ENCODE data around the gene MPLKIP.
"Not testable (repeated sequence)": the region's sequence is repeated elsewhere in the genome, so short reads cannot be mapped to it uniquely, and the experiment has no call there.

MPLKIP gene

GRCh38 chr7:40139891-40140290 is 5.5 kb upstream of the MPLKIP start:
- not testable (repeated sequence) for DNase-seq
- WGBS (ENCODE audit: extremely low coverage, insufficient coverage, low lambda C conversion rate) = no CpG with 5 or more reads among the region's 13 CpGs

GRCh38 chr7:40138973-40139372 is 4.6 kb upstream of the MPLKIP start:
- Histone ChIP-seq H3K36me3 (ENCODE audit: control insufficient read depth, insufficient read depth, low read length) (no peaks in the 10 kb centered on the region), H2AK5ac (ENCODE audit: low read length) (no peak overlapping the region), H3K9ac (ENCODE audit: low read length) (no peak overlapping the region), H2BK120ac (ENCODE audit: low read depth, low read length) (no peak overlapping the region), H3K56ac (ENCODE audit: low read length) (no peak overlapping the region), H3K79me1 (ENCODE audit: low read length) (no peaks in the 10 kb centered on the region), H4K8ac (ENCODE audit: low read depth, low read length) (no peak overlapping the region), H4K5ac (ENCODE audit: low read length) (no peak overlapping the region), H3K18ac (ENCODE audit: low read length) (no peak overlapping the region), H2BK5ac (ENCODE audit: low read length) (no peak overlapping the region), H3K4me2 (ENCODE audit: low read length) (no peak overlapping the region), H3K4ac (ENCODE audit: low read depth, low read length) (no peak overlapping the region), H3K23ac (ENCODE audit: low read length) (no peak overlapping the region), H3K27ac (ENCODE audit: low read depth, low read length) (no peak overlapping the region), H3K4me1 (ENCODE audit: control insufficient read depth, low read depth, low read length) (no peaks in the 10 kb centered on the region), H3K79me2 (ENCODE audit: control insufficient read depth, insufficient read depth, low read length) (peaks cover 2% of the 10 kb centered on the region), H3K27me3 (ENCODE audit: insufficient read depth, low read length, poor library complexity) (no peaks in the 10 kb centered on the region), H2BK15ac (replicated peaks; ENCODE audit: low read depth) (no peak overlapping the region), H3K4me3 (ENCODE audit: low read length) (no peak overlapping the region)
- no CpG with 5 or more reads among the region's 5 CpGs for WGBS (ENCODE audit: extremely low coverage, insufficient coverage, low lambda C conversion rate)
- no peak for DNase-seq

More at GRCh38 chr7:40139891-40140290, 5.5 kb upstream of the MPLKIP start:
- not testable (repeated sequence) for H3K79me1 ChIP-seq (ENCODE audit: low read length); H3K4me1 ChIP-seq (ENCODE audit: control insufficient read depth, low read depth, low read length); H3K4ac ChIP-seq (ENCODE audit: low read depth, low read length); H3K79me2 ChIP-seq (ENCODE audit: control insufficient read depth, insufficient read depth, low read length); H3K18ac ChIP-seq (ENCODE audit: low read length); H3K27ac ChIP-seq (ENCODE audit: low read depth, low read length); H2BK5ac ChIP-seq (ENCODE audit: low read length); H3K23ac ChIP-seq (ENCODE audit: low read length); H2BK120ac ChIP-seq (ENCODE audit: low read depth, low read length); H3K4me3 ChIP-seq (ENCODE audit: low read length); H4K8ac ChIP-seq (ENCODE audit: low read depth, low read length); H3K9ac ChIP-seq (ENCODE audit: low read length); H3K36me3 ChIP-seq (ENCODE audit: control insufficient read depth, insufficient read depth, low read length); H2BK15ac ChIP-seq (replicated peaks; ENCODE audit: low read depth); H3K4me2 ChIP-seq (ENCODE audit: low read length); H2AK5ac ChIP-seq (ENCODE audit: low read length); H3K27me3 ChIP-seq (ENCODE audit: insufficient read depth, low read length, poor library complexity); H3K56ac ChIP-seq (ENCODE audit: low read length); H4K5ac ChIP-seq (ENCODE audit: low read length)

- Histone ChIP-seq H3K18ac (ENCODE audit: low read length) (no peak overlapping the region), H2BK120ac (ENCODE audit: low read depth, low read length) (no peak overlapping the region), H3K79me1 (ENCODE audit: low read length) (no peaks in the 10 kb centered on the region), H4K8ac (ENCODE audit: low read depth, low read length) (no peak overlapping the region), H3K27me3 (ENCODE audit: insufficient read depth, low read length, poor library complexity) (no peaks in the 10 kb centered on the region), H3K79me2 (ENCODE audit: control insufficient read depth, insufficient read depth, low read length) (peaks cover 10% of the 10 kb centered on the region), H3K4me3 (ENCODE audit: low read length) (no peak overlapping the region), H3K27ac (ENCODE audit: low read depth, low read length) (no peak overlapping the region), H3K4ac (ENCODE audit: low read depth, low read length) (no peak overlapping the region), H3K9ac (ENCODE audit: low read length) (no peak overlapping the region), H3K56ac (ENCODE audit: low read length) (no peak overlapping the region), H2BK5ac (ENCODE audit: low read length) (no peak overlapping the region), H2AK5ac (ENCODE audit: low read length) (no peak overlapping the region), H3K36me3 (ENCODE audit: control insufficient read depth, insufficient read depth, low read length) (no peaks in the 10 kb centered on the region), H4K5ac (ENCODE audit: low read length) (no peak overlapping the region), H3K23ac (ENCODE audit: low read length) (no peak overlapping the region), H3K4me2 (ENCODE audit: low read length) (no peak overlapping the region), H3K4me1 (ENCODE audit: control insufficient read depth, low read depth, low read length) (no peaks in the 10 kb centered on the region), H2BK15ac (replicated peaks; ENCODE audit: low read depth) (no peak overlapping the region)
- WGBS (ENCODE audit: extremely low coverage, insufficient coverage, low lambda C conversion rate) = no CpG with 5 or more reads among the region's 2 CpGs
- no peak for DNase-seq
These were observed 3.1 kb upstream of the MPLKIP start for GRCh38 chr7:40137563-40137962.

- Histone ChIP-seq H3K27me3 (ENCODE audit: insufficient read depth, low read length, poor library complexity) (no peaks in the 10 kb centered on the region), H3K56ac (ENCODE audit: low read length) (peak overlapping the region; percentile 89), H2BK120ac (ENCODE audit: low read depth, low read length) (no peak overlapping the region), H3K23ac (ENCODE audit: low read length) (no peak overlapping the region), H3K18ac (ENCODE audit: low read length) (peak overlapping the region; percentile 54), H4K8ac (ENCODE audit: low read depth, low read length) (no peak overlapping the region), H3K4me2 (ENCODE audit: low read length) (peak overlapping the region; percentile 68), H3K9ac (ENCODE audit: low read length) (peak overlapping the region; percentile 74), H4K5ac (ENCODE audit: low read length) (no peak overlapping the region), H3K79me1 (ENCODE audit: low read length) (peaks cover 1% of the 10 kb centered on the region), H2BK5ac (ENCODE audit: low read length) (no peak overlapping the region), H3K4ac (ENCODE audit: low read depth, low read length) (peak overlapping the region; percentile 48), H3K79me2 (ENCODE audit: control insufficient read depth, insufficient read depth, low read length) (peaks cover 17% of the 10 kb centered on the region), H3K4me1 (ENCODE audit: control insufficient read depth, low read depth, low read length) (no peaks in the 10 kb centered on the region), H3K36me3 (ENCODE audit: control insufficient read depth, insufficient read depth, low read length) (no peaks in the 10 kb centered on the region), H2BK15ac (replicated peaks; ENCODE audit: low read depth) (no peak overlapping the region), H3K27ac (ENCODE audit: low read depth, low read length) (no peak overlapping the region), H2AK5ac (ENCODE audit: low read length) (no peak overlapping the region), H3K4me3 (ENCODE audit: low read length) (peak overlapping the region; percentile 42)
- DNase-seq = no peak
- no CpG with 5 or more reads among the region's 17 CpGs for WGBS (ENCODE audit: extremely low coverage, insufficient coverage, low lambda C conversion rate)
These were observed 842 bp upstream of the MPLKIP start for GRCh38 chr7:40135317-40135610.

- H2AK5ac ChIP-seq (ENCODE audit: low read length) = no peak overlapping the region
- H3K4me3 ChIP-seq (ENCODE audit: low read length) = peak overlapping the region; percentile 94
- no peak overlapping the region for H2BK5ac ChIP-seq (ENCODE audit: low read length)
- peaks cover 18% of the 10 kb centered on the region for H3K79me2 ChIP-seq (ENCODE audit: control insufficient read depth, insufficient read depth, low read length)
- peak overlapping the region; percentile 96 for H3K27ac ChIP-seq (ENCODE audit: low read depth, low read length)
- H2BK120ac ChIP-seq (ENCODE audit: low read depth, low read length) = peak overlapping the region; percentile 82
- H4K8ac ChIP-seq (ENCODE audit: low read depth, low read length) = no peak overlapping the region
- H3K56ac ChIP-seq (ENCODE audit: low read length) = peak overlapping the region; percentile 98
- no peak for DNase-seq
- H2BK15ac ChIP-seq (replicated peaks; ENCODE audit: low read depth) = no peak overlapping the region
- no peak overlapping the region for H3K23ac ChIP-seq (ENCODE audit: low read length)
- no peaks in the 10 kb centered on the region for H3K36me3 ChIP-seq (ENCODE audit: control insufficient read depth, insufficient read depth, low read length)
- peak overlapping the region; percentile 69 for H3K18ac ChIP-seq (ENCODE audit: low read length)
- H3K4me1 ChIP-seq (ENCODE audit: control insufficient read depth, low read depth, low read length) = no peaks in the 10 kb centered on the region
- H3K4ac ChIP-seq (ENCODE audit: low read depth, low read length) = peak overlapping the region; percentile 17
- WGBS (ENCODE audit: extremely low coverage, insufficient coverage, low lambda C conversion rate) = no CpG with 5 or more reads among the region's 36 CpGs
- peaks cover 1% of the 10 kb centered on the region for H3K79me1 ChIP-seq (ENCODE audit: low read length)
- peak overlapping the region; percentile 67 for H3K4me2 ChIP-seq (ENCODE audit: low read length)
- peak overlapping the region; percentile 95 for H3K9ac ChIP-seq (ENCODE audit: low read length)
- no peaks in the 10 kb centered on the region for H3K27me3 ChIP-seq (ENCODE audit: insufficient read depth, low read length, poor library complexity)
- H4K5ac ChIP-seq (ENCODE audit: low read length) = no peak overlapping the region
These were observed 628 bp downstream of the MPLKIP start for GRCh38 chr7:40133561-40134427.

- H3K56ac ChIP-seq (ENCODE audit: low read length) = no peak overlapping the region
- H3K4ac ChIP-seq (ENCODE audit: low read depth, low read length) = no peak overlapping the region
- H4K5ac ChIP-seq (ENCODE audit: low read length) = no peak overlapping the region
- no peak overlapping the region for H3K9ac ChIP-seq (ENCODE audit: low read length)
- no peak overlapping the region for H2BK5ac ChIP-seq (ENCODE audit: low read length)
- H3K27me3 ChIP-seq (ENCODE audit: insufficient read depth, low read length, poor library complexity) = no peaks in the 10 kb centered on the region
- H3K36me3 ChIP-seq (ENCODE audit: control insufficient read depth, insufficient read depth, low read length) = no peaks in the 10 kb centered on the region
- H2BK120ac ChIP-seq (ENCODE audit: low read depth, low read length) = no peak overlapping the region
- no CpG with 5 or more reads among the region's 2 CpGs for WGBS (ENCODE audit: extremely low coverage, insufficient coverage, low lambda C conversion rate)
- H4K8ac ChIP-seq (ENCODE audit: low read depth, low read length) = no peak overlapping the region
- H3K4me3 ChIP-seq (ENCODE audit: low read length) = no peak overlapping the region
- peaks cover under 1% of the 10 kb centered on the region for H3K79me1 ChIP-seq (ENCODE audit: low read length)
- no peaks in the 10 kb centered on the region for H3K4me1 ChIP-seq (ENCODE audit: control insufficient read depth, low read depth, low read length)
- no peak overlapping the region for H3K18ac ChIP-seq (ENCODE audit: low read length)
- no peak for DNase-seq
- no peak overlapping the region for H2AK5ac ChIP-seq (ENCODE audit: low read length)
- no peak overlapping the region for H2BK15ac ChIP-seq (replicated peaks; ENCODE audit: low read depth)
- no peak overlapping the region for H3K27ac ChIP-seq (ENCODE audit: low read depth, low read length)
- no peaks in the 10 kb centered on the region for H3K79me2 ChIP-seq (ENCODE audit: control insufficient read depth, insufficient read depth, low read length)
- no peak overlapping the region for H3K4me2 ChIP-seq (ENCODE audit: low read length)
- H3K23ac ChIP-seq (ENCODE audit: low read length) = no peak overlapping the region
These were observed 11.5 kb downstream of the MPLKIP start for GRCh38 chr7:40122940-40123254.
